Measurements from ENCODE around the gene SEC23A. TPM values are rescaled to one million over a fixed set of nuclear protein-coding genes. Genes with fewer than 3 reads are reported as not detected.

The SEC23A gene
- total RNA-seq, 1 donor from 2014 or later: 59.2 TPM

DNA sequence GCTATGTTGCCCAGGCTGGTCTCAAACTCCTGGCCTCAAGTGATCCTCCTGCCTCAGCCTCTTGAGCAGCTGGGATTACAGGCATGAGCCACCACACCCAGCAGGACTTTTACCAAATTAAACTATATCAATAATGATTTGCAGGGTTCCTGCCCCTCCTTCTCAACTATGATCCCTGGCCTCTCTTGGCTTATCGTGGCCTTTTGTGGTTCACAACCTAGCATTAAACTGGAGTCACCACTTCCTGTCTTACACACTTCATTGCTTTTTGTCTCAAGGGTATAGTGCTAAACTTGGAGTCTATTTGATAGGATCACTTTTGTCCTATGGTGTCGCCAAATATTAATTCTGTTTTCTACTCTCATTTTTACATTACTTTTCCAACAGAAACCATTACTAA lies 64.5 kb downstream of the SEC23A start:
- H3K4me1 Mint-ChIP-seq (ENCODE audit: low read depth, unreplicated experiment): no peaks in the 10 kb centered on the region
- TF ChIP-seq, protein P1, sequence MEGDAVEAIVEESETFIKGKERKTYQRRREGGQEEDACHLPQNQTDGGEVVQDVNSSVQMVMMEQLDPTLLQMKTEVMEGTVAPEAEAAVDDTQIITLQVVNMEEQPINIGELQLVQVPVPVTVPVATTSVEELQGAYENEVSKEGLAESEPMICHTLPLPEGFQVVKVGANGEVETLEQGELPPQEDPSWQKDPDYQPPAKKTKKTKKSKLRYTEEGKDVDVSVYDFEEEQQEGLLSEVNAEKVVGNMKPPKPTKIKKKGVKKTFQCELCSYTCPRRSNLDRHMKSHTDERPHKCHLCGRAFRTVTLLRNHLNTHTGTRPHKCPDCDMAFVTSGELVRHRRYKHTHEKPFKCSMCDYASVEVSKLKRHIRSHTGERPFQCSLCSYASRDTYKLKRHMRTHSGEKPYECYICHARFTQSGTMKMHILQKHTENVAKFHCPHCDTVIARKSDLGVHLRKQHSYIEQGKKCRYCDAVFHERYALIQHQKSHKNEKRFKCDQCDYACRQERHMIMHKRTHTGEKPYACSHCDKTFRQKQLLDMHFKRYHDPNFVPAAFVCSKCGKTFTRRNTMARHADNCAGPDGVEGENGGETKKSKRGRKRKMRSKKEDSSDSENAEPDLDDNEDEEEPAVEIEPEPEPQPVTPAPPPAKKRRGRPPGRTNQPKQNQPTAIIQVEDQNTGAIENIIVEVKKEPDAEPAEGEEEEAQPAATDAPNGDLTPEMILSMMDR (IDR thresholded peaks at IDR 0.05; ENCODE audit: partially characterized antibody, unreplicated experiment): no peak
- H3K27me3 Mint-ChIP-seq (ENCODE audit: unreplicated experiment): peaks cover 2% of the 10 kb centered on the region
- H3K36me3 Mint-ChIP-seq (ENCODE audit: unreplicated experiment): no peaks in the 10 kb centered on the region
- no peak for DNase-seq
- no peaks in the 10 kb centered on the region for H3K9me3 Mint-ChIP-seq (ENCODE audit: unreplicated experiment)
- no peak overlapping the region for H3K27ac Mint-ChIP-seq (ENCODE audit: unreplicated experiment)
- H3K4me3 Mint-ChIP-seq (ENCODE audit: unreplicated experiment): no peak overlapping the region

DNA sequence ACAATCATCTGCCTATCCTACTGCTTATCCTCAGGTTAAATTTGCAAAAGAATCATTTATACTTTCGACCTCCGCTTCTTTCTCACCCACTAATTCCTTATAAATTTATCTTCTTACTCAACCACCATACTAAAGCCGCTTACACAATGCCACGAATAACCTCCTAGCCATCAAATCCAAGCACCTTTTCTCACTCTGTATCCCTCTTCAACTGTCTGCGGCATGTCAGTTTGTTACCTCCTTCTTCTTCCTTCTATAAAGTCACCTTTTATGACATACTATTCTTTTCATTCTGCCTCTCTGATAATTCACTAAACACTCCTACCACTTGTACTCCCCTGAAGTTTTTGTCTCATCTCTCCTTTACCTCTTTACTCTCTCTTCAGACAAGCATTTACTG lies 66.3 kb downstream of the SEC23A start:
- Mint-ChIP-seq H3K27me3 (ENCODE audit: unreplicated experiment) (no peaks in the 10 kb centered on the region), H3K4me1 (ENCODE audit: low read depth, unreplicated experiment) (no peaks in the 10 kb centered on the region), H3K9me3 (ENCODE audit: unreplicated experiment) (no peaks in the 10 kb centered on the region), H3K36me3 (ENCODE audit: unreplicated experiment) (no peaks in the 10 kb centered on the region), H3K4me3 (ENCODE audit: unreplicated experiment) (no peak overlapping the region), H3K27ac (ENCODE audit: unreplicated experiment) (no peak overlapping the region)
- TF ChIP-seq, protein P1 (IDR thresholded peaks at IDR 0.05; ENCODE audit: partially characterized antibody, unreplicated experiment): no peak
- DNase-seq: no peak

DNA sequence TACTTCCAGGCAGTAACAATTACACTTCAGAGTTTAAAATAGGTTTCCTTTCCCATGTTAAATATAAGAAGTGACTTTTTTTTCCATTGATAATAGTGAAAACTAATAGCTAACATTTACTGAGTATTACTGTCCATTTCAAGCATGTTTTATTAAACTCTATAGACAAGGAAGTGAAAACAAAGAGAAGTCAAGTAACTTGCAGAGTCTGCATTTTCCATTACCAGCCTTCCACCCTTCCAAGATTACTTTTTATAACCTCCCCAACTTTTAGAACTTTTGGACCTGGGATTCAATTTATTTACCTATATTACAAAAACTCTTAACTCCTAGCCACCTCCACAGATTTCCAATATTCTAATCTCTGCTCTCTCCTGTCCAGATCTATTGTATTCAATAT lies 67.7 kb downstream of the SEC23A start:
- no peak for DNase-seq
- H3K27ac Mint-ChIP-seq (ENCODE audit: unreplicated experiment): no peak overlapping the region
- H3K4me1 Mint-ChIP-seq (ENCODE audit: low read depth, unreplicated experiment): no peaks in the 10 kb centered on the region
- peaks cover 3% of the 10 kb centered on the region for H3K36me3 Mint-ChIP-seq (ENCODE audit: unreplicated experiment)
- no peak overlapping the region for H3K4me3 Mint-ChIP-seq (ENCODE audit: unreplicated experiment)
- no peaks in the 10 kb centered on the region for H3K9me3 Mint-ChIP-seq (ENCODE audit: unreplicated experiment)
- no peaks in the 10 kb centered on the region for H3K27me3 Mint-ChIP-seq (ENCODE audit: unreplicated experiment)
- TF ChIP-seq, protein P1 (IDR thresholded peaks at IDR 0.05; ENCODE audit: partially characterized antibody, unreplicated experiment): no peak

DNA sequence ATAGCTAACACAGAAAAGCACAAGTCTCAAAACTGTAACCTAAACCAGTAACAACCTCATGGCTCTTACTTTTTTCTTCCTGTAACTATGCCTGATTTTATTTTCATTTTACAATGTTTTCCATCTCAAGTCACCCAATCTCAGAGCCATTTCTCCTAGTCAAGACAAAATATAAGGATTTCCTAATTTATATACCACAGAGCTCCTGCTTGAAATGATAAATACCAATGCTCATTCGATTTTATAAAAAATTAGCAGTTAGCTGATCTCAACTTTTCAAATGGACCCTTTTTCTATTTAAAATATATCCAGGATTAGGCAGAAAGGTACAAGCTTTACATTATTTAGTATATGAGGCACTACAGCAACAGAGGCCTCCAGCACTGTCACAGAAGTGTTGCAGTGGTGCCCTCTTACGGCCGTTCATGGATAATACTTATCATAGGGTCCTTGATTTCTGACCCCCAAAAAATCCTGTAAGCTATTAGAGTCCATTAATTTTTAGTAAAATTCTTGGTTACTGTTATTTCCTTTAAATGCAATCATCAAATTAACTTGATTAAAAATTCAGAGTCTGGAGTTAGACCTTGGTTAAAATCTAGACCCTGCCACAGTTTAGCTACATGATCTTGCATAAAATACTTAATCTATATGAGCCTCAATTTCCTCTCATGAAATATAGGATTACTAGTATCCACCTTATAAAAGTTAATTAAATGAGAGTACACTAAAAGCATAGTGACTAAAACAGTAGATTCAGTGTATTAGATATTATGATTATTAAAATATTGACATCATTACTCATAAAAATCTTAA lies 68.3 kb downstream of the SEC23A start:
- Mint-ChIP-seq H3K4me3 (ENCODE audit: unreplicated experiment) (no peak overlapping the region), H3K27ac (ENCODE audit: unreplicated experiment) (no peak overlapping the region), H3K36me3 (ENCODE audit: unreplicated experiment) (peaks cover 10% of the 10 kb centered on the region), H3K4me1 (ENCODE audit: low read depth, unreplicated experiment) (no peaks in the 10 kb centered on the region), H3K27me3 (ENCODE audit: unreplicated experiment) (no peaks in the 10 kb centered on the region), H3K9me3 (ENCODE audit: unreplicated experiment) (no peaks in the 10 kb centered on the region)
- peak; percentile 38 for DNase-seq
- TF ChIP-seq, protein P1 (IDR thresholded peaks at IDR 0.05; ENCODE audit: partially characterized antibody, unreplicated experiment): peak; percentile 47

DNA sequence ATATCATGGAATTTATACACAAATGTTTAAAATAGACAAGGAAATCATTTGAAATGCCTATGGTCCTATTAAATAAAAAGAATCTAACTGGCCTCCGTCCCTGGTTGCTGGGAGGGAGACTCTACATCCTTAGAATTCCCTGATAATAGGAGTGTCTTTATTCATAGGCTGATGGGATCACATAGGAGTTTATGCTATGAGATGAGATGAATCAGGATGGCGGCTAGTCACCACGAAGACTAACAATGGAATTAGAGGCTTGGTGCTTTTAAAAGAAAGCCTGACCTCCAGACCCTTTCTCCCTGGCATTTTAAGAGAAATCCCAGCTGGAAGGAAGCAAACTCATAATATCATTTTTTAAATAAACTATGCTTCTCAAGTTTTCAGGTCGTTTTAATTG lies 69.7 kb downstream of the SEC23A start:
- DNase-seq: no peak
- Mint-ChIP-seq H3K9me3 (ENCODE audit: unreplicated experiment) (no peaks in the 10 kb centered on the region), H3K36me3 (ENCODE audit: unreplicated experiment) (peaks cover 14% of the 10 kb centered on the region), H3K27ac (ENCODE audit: unreplicated experiment) (no peak overlapping the region), H3K27me3 (ENCODE audit: unreplicated experiment) (no peaks in the 10 kb centered on the region), H3K4me3 (ENCODE audit: unreplicated experiment) (no peak overlapping the region), H3K4me1 (ENCODE audit: low read depth, unreplicated experiment) (no peaks in the 10 kb centered on the region)
- TF ChIP-seq, protein P1 (IDR thresholded peaks at IDR 0.05; ENCODE audit: partially characterized antibody, unreplicated experiment): no peak
